Measurements from ENCODE around the gene PRRC2A. TPM values are rescaled to one million over a fixed set of nuclear protein-coding genes. Genes with fewer than 3 reads are reported as not detected.

PRRC2A gene
- total RNA-seq, 2 experiments from 2014 or later = 156 to 355 TPM

GRCh38 chr6:31680226-31681134 lies 60.0 kb downstream of the PRRC2A start, which contains the start of gene LY6G5C:
Gene LY6G5C, minus strand, starts transcription at chr6:31681067. Its CDS starts 694 bp downstream, at chr6:31680373.
- POLR2A ChIA-PET = interaction anchor here (1.0 kb wide), 1 partner anchor 58 kb away, joined by 3 read pairs; no protein-coding TSS in a partner anchor
- Histone ChIP-seq H3K4me2 (ENCODE audit: low read length) (peak within 1 kb of the TSS; percentile 56), H4K20me1 (ENCODE audit: insufficient read depth, low read length) (no peaks in the 10 kb centered on the region), H3K79me2 (ENCODE audit: insufficient read depth, low read depth, low read length) (no peaks in the 10 kb centered on the region), H3K36me3 (ENCODE audit: insufficient read depth, low read length) (no peaks in the 10 kb centered on the region), H2AFZ (ENCODE audit: low read length) (peak within 1 kb of the TSS; percentile 33; the same call in 1 of the 2 replicates), H3K9me2 (ENCODE audit: insufficient read depth, low read length) (no peaks in the 10 kb centered on the region), H3K9me3 (ENCODE audit: low read length) (no peaks in the 10 kb centered on the region), H3K4me3 (ENCODE audit: low read depth, low read length, poor library complexity, severe bottlenecking) (peak within 1 kb of the TSS; percentile 18), H3K4me1 (ENCODE audit: insufficient read depth, low read length, poor library complexity, severe bottlenecking) (peaks cover 30% of the 10 kb centered on the region), H3K27ac (ENCODE audit: low read depth, low read length, poor library complexity, severe bottlenecking) (no peak within 1 kb of the TSS)
- TF ChIP-seq CTCF (conservative IDR thresholded peaks at IDR 0.05; ENCODE audit: low read length) = peak; percentile 70
- no peak for TF ChIP-seq EZH2phosphoT487 (IDR thresholded peaks at IDR 0.05; ENCODE audit: borderline replicate concordance, low read depth, low read length)
- CTCF ChIA-PET (ENCODE audit: unreplicated experiment) = no interaction called here
- intact Hi-C loops (cut with micrococcal nuclease; ENCODE audit: unreplicated experiment) = loop anchor here (1.0 to 10.0 kb wide), 7 partner anchors 46 to 456 kb away; partner anchors contain the start of gene EHMT2
- peak; percentile 74 for DNase-seq (ENCODE audit: low spot score)
- no TSS peak for BruUV-seq (replicated peaks)

- DNase-seq (ENCODE audit: low spot score) = peak; percentile 25
- no peaks in the 10 kb centered on the region for H3K9me3 ChIP-seq (ENCODE audit: low read length)
- no peaks in the 10 kb centered on the region for H3K79me2 ChIP-seq (ENCODE audit: insufficient read depth, low read depth, low read length)
- CTCF ChIA-PET (ENCODE audit: unreplicated experiment) = interaction anchor here (0.5 kb wide), 1 partner anchor 183 kb away, joined by 4 read pairs; no protein-coding TSS in a partner anchor
- no peaks in the 10 kb centered on the region for H3K9me2 ChIP-seq (ENCODE audit: insufficient read depth, low read length)
- H3K4me2 ChIP-seq (ENCODE audit: low read length) = peak overlapping the region; percentile 56
- H3K36me3 ChIP-seq (ENCODE audit: insufficient read depth, low read length) = peaks cover 2% of the 10 kb centered on the region; the same call in 1 of the 2 replicates
- no peaks in the 10 kb centered on the region for H4K20me1 ChIP-seq (ENCODE audit: insufficient read depth, low read length)
- BruUV-seq (replicated peaks) = no TSS peak
- no peak overlapping the region for H3K27ac ChIP-seq (ENCODE audit: low read depth, low read length, poor library complexity, severe bottlenecking)
- TF ChIP-seq CTCF (conservative IDR thresholded peaks at IDR 0.05; ENCODE audit: low read length) (no peak), EZH2phosphoT487 (IDR thresholded peaks at IDR 0.05; ENCODE audit: borderline replicate concordance, low read depth, low read length) (no peak)
- intact Hi-C loops (cut with micrococcal nuclease; ENCODE audit: unreplicated experiment) = loop anchor here (2.0 to 10.0 kb wide), 3 partner anchors 46 to 456 kb away; partner anchors contain the start of gene EHMT2
- peak overlapping the region; percentile 18 for H3K4me3 ChIP-seq (ENCODE audit: low read depth, low read length, poor library complexity, severe bottlenecking)
- peak overlapping the region; percentile 33; the same call in 1 of the 2 replicates for H2AFZ ChIP-seq (ENCODE audit: low read length)
- POLR2A ChIA-PET = interaction anchor here (1.0 kb wide), 1 partner anchor 57 kb away, joined by 3 read pairs; no protein-coding TSS in a partner anchor
- peaks cover 29% of the 10 kb centered on the region for H3K4me1 ChIP-seq (ENCODE audit: insufficient read depth, low read length, poor library complexity, severe bottlenecking)
These were observed 60.7 kb downstream of the PRRC2A start for GRCh38 chr6:31681135-31681671.

Data from OCI-LY7 (cell line).